HG03378 (cell line): ENCODE data around the gene FBXO21.
A peak's percentile ranks its signal among the peaks of the same experiment; 100 is the strongest.
"Not testable (repeated sequence)": the region's sequence is repeated elsewhere in the genome, so short reads cannot be mapped to it uniquely, and the experiment has no call there.

ENCODE experiments used
- ATAC-seq: cut with Tn5 transposase; IDR thresholded peaks from one replicate; pipeline ENCODE4 v1.9.1; 2021; ENCODE audit warnings: mild to moderate bottlenecking, moderate library complexity; ENCODE audit not compliant: unreplicated experiment

Gene FBXO21

GRCh38 chr12:117202033-117202432, 11.8 kb upstream of the FBXO21 start:
- no peak for ATAC-seq

GRCh38 chr12:117199956-117200744, 9.9 kb upstream of the FBXO21 start:
- not testable (repeated sequence) for ATAC-seq

- not testable (repeated sequence) for ATAC-seq
These were observed 6.1 kb upstream of the FBXO21 start for GRCh38 chr12:117196334-117196733.

- not testable (repeated sequence) for ATAC-seq
These were observed 4.8 kb upstream of the FBXO21 start for GRCh38 chr12:117195027-117195426.

GRCh38 chr12:117193903-117194302, 3.6 kb upstream of the FBXO21 start:
- ATAC-seq: no peak

- ATAC-seq: not testable (repeated sequence)
These were observed 2.3 kb upstream of the FBXO21 start for GRCh38 chr12:117192581-117192980.

GRCh38 chr12:117192057-117192456, 1.8 kb upstream of the FBXO21 start:
- no peak for ATAC-seq

GRCh38 chr12:117189725-117190209, 503 bp downstream of the FBXO21 start:
- peak; percentile 42 for ATAC-seq

GRCh38 chr12:117188961-117189724, 1.1 kb downstream of the FBXO21 start:
- ATAC-seq: no peak

- ATAC-seq: no peak
These were observed 2.1 kb downstream of the FBXO21 start for GRCh38 chr12:117188121-117188665.

GRCh38 chr12:117187421-117187820, 2.8 kb downstream of the FBXO21 start:
- no peak for ATAC-seq

GRCh38 chr12:117182866-117183265, 7.4 kb downstream of the FBXO21 start:
- no peak for ATAC-seq

GRCh38 chr12:117181468-117181843, 8.8 kb downstream of the FBXO21 start:
- not testable (repeated sequence) for ATAC-seq

- no peak for ATAC-seq
These were observed 9.4 kb downstream of the FBXO21 start for GRCh38 chr12:117180758-117181467.

GRCh38 chr12:117178745-117179144, 11.5 kb downstream of the FBXO21 start:
- no peak for ATAC-seq

- no peak for ATAC-seq
These were observed 12.0 kb downstream of the FBXO21 start for GRCh38 chr12:117178301-117178700.

GRCh38 chr12:117172168-117172567, 18.1 kb downstream of the FBXO21 start:
- ATAC-seq: no peak

- ATAC-seq: no peak
These were observed 18.6 kb downstream of the FBXO21 start for GRCh38 chr12:117171499-117172162.

GRCh38 chr12:117169548-117169947, 20.7 kb downstream of the FBXO21 start:
- no peak for ATAC-seq

- no peak for ATAC-seq
These were observed 21.3 kb downstream of the FBXO21 start for GRCh38 chr12:117168976-117169375.
